AG09309 (cell line): ENCODE results near the gene ERGIC3.

Experiments used
- DNase-seq: peaks from one replicate; pipeline ENCODE4 v3.0.0-alpha.2; 2010; ENCODE audit warnings: low read depth
- H3K4me3 ChIP-seq: 2 replicates; pipeline ENCODE4 v1.5.1; 2011; ENCODE audit warnings: mild to moderate bottlenecking, low read depth, low read length, moderate library complexity; ENCODE audit not compliant: control insufficient read depth
- CTCF ChIP-seq: IDR thresholded peaks from 2 replicates; pipeline ENCODE4 v1.5.1; 2011; ENCODE audit warnings: mild to moderate bottlenecking, low read depth, low read length, inconsistent platforms; ENCODE audit not compliant: insufficient read depth, control insufficient read depth; ENCODE audit errors: missing control alignments

The ERGIC3 gene

GRCh38 chr20:35571555-35571954, 29.7 kb downstream of the ERGIC3 start:
- H3K4me3 ChIP-seq: no peak overlapping the region
- no peak for DNase-seq
- TF ChIP-seq CTCF: no peak

- no peak overlapping the region for H3K4me3 ChIP-seq
- DNase-seq: no peak
- TF ChIP-seq CTCF: no peak
Measured at GRCh38 chr20:35572838-35573237, 31.0 kb downstream of the ERGIC3 start.

- H3K4me3 ChIP-seq: no peak overlapping the region
- no peak for TF ChIP-seq CTCF
- no peak for DNase-seq
Measured at GRCh38 chr20:35575958-35576357, 34.1 kb downstream of the ERGIC3 start.

- H3K4me3 ChIP-seq: no peak overlapping the region
- TF ChIP-seq CTCF: no peak
- DNase-seq: no peak
Measured at GRCh38 chr20:35576816-35577215, 34.9 kb downstream of the ERGIC3 start.

GRCh38 chr20:35578469-35578868, 36.6 kb downstream of the ERGIC3 start:
- TF ChIP-seq CTCF: no peak
- no peak overlapping the region for H3K4me3 ChIP-seq
- DNase-seq: no peak

GRCh38 chr20:35579196-35579595, 37.3 kb downstream of the ERGIC3 start:
- no peak for DNase-seq
- no peak overlapping the region for H3K4me3 ChIP-seq
- TF ChIP-seq CTCF: no peak

GRCh38 chr20:35582131-35582530, 40.3 kb downstream of the ERGIC3 start:
- TF ChIP-seq CTCF: no peak
- no peak overlapping the region for H3K4me3 ChIP-seq
- DNase-seq: no peak
